ENCODE results near the gene CMC4.

CMC4 gene

GRCh38 chrX:155052738-155053498, 18.0 kb downstream of the CMC4 start:
- DNase-seq: no peak

GRCh38 chrX:155048977-155049619, 21.8 kb downstream of the CMC4 start:
- peak; percentile 51 for DNase-seq

- DNase-seq: no peak
Measured at GRCh38 chrX:155046811-155047528, 24.0 kb downstream of the CMC4 start.

GRCh38 chrX:155046129-155046810, 24.7 kb downstream of the CMC4 start:
- DNase-seq: no peak

GRCh38 chrX:155035688-155036087, 35.2 kb downstream of the CMC4 start:
- no peak for DNase-seq

GRCh38 chrX:155031657-155032056, 39.3 kb downstream of the CMC4 start:
- no peak for DNase-seq

GRCh38 chrX:155028877-155029291, 42.1 kb downstream of the CMC4 start:
- no peak for DNase-seq

GRCh38 chrX:155028129-155028528, 42.8 kb downstream of the CMC4 start:
- DNase-seq: no peak

GRCh38 chrX:155027509-155028066, 43.3 kb downstream of the CMC4 start:
- DNase-seq: peak; percentile 62

- DNase-seq: peak; percentile 86
Measured at GRCh38 chrX:155026727-155027508, 44.0 kb downstream of the CMC4 start, which contains the start of gene FUNDC2. Gene FUNDC2 (plus strand): TSS chrX:155026844. CDS start chrX:155026939, 95 bp downstream.

GRCh38 chrX:155026420-155026726, 44.6 kb downstream of the CMC4 start:
- DNase-seq: no peak

GRCh38 chrX:155023907-155024833, 46.8 kb downstream of the CMC4 start:
- no peak for DNase-seq

GRCh38 chrX:155022585-155022984, 48.4 kb downstream of the CMC4 start, which contains the start of gene F8:
Gene F8 (minus strand): TSS chrX:155022723. CDS start chrX:155022552, 171 bp downstream.
- no peak for DNase-seq

- DNase-seq: no peak
Measured at GRCh38 chrX:155020591-155020990, 50.3 kb downstream of the CMC4 start.
